ENCODE results near the gene SAMM50.

DNA sequence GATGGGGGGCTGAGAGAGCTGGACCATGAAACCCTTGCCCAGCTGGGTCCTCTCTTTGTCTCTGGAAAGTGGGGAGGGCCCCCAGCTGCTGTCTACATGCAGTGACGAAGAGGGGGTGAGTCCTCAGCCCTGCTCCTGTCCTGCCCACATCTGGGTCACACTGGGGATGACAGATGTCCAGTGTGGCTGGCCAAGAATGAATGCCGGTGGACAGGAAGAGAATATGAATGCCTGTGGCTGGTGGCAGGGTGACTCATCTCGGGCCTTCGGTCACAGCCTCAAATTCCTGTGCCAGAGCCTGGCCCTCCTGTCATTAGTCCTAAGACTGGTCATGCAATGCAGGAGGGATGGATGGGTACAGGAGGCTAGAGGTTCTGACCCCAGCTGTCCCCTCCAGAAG lies 33.9 kb upstream of the SAMM50 start:
- TF ChIP-seq, protein P1, sequence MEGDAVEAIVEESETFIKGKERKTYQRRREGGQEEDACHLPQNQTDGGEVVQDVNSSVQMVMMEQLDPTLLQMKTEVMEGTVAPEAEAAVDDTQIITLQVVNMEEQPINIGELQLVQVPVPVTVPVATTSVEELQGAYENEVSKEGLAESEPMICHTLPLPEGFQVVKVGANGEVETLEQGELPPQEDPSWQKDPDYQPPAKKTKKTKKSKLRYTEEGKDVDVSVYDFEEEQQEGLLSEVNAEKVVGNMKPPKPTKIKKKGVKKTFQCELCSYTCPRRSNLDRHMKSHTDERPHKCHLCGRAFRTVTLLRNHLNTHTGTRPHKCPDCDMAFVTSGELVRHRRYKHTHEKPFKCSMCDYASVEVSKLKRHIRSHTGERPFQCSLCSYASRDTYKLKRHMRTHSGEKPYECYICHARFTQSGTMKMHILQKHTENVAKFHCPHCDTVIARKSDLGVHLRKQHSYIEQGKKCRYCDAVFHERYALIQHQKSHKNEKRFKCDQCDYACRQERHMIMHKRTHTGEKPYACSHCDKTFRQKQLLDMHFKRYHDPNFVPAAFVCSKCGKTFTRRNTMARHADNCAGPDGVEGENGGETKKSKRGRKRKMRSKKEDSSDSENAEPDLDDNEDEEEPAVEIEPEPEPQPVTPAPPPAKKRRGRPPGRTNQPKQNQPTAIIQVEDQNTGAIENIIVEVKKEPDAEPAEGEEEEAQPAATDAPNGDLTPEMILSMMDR (conservative IDR thresholded peaks at IDR 0.05; ENCODE audit: low read depth in 2 of 2), result no peak
- TF ChIP-seq POLR2AphosphoS5 (IDR thresholded peaks at IDR 0.05; ENCODE audit: low read depth), result no peak
- TF ChIP-seq EZH2phosphoT487 (IDR thresholded peaks at IDR 0.05; ENCODE audit: unreplicated experiment), result no peak
- TF ChIP-seq, protein P2, sequence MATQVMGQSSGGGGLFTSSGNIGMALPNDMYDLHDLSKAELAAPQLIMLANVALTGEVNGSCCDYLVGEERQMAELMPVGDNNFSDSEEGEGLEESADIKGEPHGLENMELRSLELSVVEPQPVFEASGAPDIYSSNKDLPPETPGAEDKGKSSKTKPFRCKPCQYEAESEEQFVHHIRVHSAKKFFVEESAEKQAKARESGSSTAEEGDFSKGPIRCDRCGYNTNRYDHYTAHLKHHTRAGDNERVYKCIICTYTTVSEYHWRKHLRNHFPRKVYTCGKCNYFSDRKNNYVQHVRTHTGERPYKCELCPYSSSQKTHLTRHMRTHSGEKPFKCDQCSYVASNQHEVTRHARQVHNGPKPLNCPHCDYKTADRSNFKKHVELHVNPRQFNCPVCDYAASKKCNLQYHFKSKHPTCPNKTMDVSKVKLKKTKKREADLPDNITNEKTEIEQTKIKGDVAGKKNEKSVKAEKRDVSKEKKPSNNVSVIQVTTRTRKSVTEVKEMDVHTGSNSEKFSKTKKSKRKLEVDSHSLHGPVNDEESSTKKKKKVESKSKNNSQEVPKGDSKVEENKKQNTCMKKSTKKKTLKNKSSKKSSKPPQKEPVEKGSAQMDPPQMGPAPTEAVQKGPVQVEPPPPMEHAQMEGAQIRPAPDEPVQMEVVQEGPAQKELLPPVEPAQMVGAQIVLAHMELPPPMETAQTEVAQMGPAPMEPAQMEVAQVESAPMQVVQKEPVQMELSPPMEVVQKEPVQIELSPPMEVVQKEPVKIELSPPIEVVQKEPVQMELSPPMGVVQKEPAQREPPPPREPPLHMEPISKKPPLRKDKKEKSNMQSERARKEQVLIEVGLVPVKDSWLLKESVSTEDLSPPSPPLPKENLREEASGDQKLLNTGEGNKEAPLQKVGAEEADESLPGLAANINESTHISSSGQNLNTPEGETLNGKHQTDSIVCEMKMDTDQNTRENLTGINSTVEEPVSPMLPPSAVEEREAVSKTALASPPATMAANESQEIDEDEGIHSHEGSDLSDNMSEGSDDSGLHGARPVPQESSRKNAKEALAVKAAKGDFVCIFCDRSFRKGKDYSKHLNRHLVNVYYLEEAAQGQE (IDR thresholded peaks at IDR 0.05; ENCODE audit: unreplicated experiment), result no peak
- TF ChIP-seq NANOG (IDR thresholded peaks at IDR 0.05; ENCODE audit: borderline replicate concordance), result no peak
- TF ChIP-seq CREB1 (CRISPR knock-in tag; IDR thresholded peaks at IDR 0.05; ENCODE audit: low read depth), result no peak
- TF ChIP-seq JUNB (IDR thresholded peaks at IDR 0.05; ENCODE audit: unreplicated experiment), result no peak
- no peak for TF ChIP-seq EZH2 (IDR thresholded peaks at IDR 0.05; ENCODE audit: low read depth, unreplicated experiment)
- no peak for TF ChIP-seq ZNF114 (CRISPR knock-in tag; IDR thresholded peaks at IDR 0.05)
- no peak for TF ChIP-seq STAT1 (IDR thresholded peaks at IDR 0.05; ENCODE audit: unreplicated experiment)
- TF ChIP-seq, protein P3, sequence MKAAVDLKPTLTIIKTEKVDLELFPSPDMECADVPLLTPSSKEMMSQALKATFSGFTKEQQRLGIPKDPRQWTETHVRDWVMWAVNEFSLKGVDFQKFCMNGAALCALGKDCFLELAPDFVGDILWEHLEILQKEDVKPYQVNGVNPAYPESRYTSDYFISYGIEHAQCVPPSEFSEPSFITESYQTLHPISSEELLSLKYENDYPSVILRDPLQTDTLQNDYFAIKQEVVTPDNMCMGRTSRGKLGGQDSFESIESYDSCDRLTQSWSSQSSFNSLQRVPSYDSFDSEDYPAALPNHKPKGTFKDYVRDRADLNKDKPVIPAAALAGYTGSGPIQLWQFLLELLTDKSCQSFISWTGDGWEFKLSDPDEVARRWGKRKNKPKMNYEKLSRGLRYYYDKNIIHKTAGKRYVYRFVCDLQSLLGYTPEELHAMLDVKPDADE (IDR thresholded peaks at IDR 0.05), result no peak
